Renal pelvis (tissue), 12 donors: ENCODE results near the gene ZSWIM6. TPM values are rescaled to one million over a fixed set of nuclear protein-coding genes. Genes with fewer than 3 reads are reported as not detected.
A peak's percentile ranks its signal among the peaks of the same experiment; 100 is the strongest.

Source experiments
- DNase-seq: peaks from one replicate; pipeline ENCODE4 v3.0.0-alpha.2; 2013
- long read RNA-seq, 16 experiments: transcript quantifications; one replicate each; lab custom pipeline, GENCODE V29; 2026
- polyA plus RNA-seq, 3 donors: library from polyadenylated mRNA; unstranded; fragments of 120-200 nt; gene quantifications; one replicate each; pipeline ENCODE4 v1.2.1, GENCODE V29; 2013; ENCODE audit not compliant: insufficient read length in 3 of 3

The ZSWIM6 gene
- 10 to 100 TPM; 25.5 to 31.7 (median 30.0) TPM for polyA plus RNA-seq
- long read RNA-seq, donor 1, full-length matches to known transcripts = 1 of 1 reads
- long read RNA-seq, donor 1, partial matches to known transcripts = 0 of 1 reads
- long read RNA-seq, donor 1, other reads (novel, unspliced or antisense) = 0 of 1 reads
- long read RNA-seq, donor 2 = 0 reads
- long read RNA-seq, donor 3 = 0 reads
- long read RNA-seq, donor 4, full-length matches to known transcripts = 1 of 10 reads
- long read RNA-seq, donor 4, partial matches to known transcripts = 9 of 10 reads
- long read RNA-seq, donor 4, other reads (novel, unspliced or antisense) = 0 of 10 reads
- long read RNA-seq, donor 5 = 0 reads
- long read RNA-seq, donor 6 = 0 reads
- long read RNA-seq, donor 7, full-length matches to known transcripts = 1 of 8 reads
- long read RNA-seq, donor 7, partial matches to known transcripts = 7 of 8 reads
- long read RNA-seq, donor 7, other reads (novel, unspliced or antisense) = 0 of 8 reads
- long read RNA-seq, donor 8 = 0 reads
- long read RNA-seq, donor 9 = 0 reads
- long read RNA-seq, donor 10 = 0 reads
- long read RNA-seq, donor 11 = 0 reads
- long read RNA-seq, donor 12, full-length matches to known transcripts = 2 of 8 reads
- long read RNA-seq, donor 12, partial matches to known transcripts = 6 of 8 reads
- long read RNA-seq, donor 12, other reads (novel, unspliced or antisense) = 0 of 8 reads
- long read RNA-seq, donor 13, full-length matches to known transcripts = 2 of 7 reads
- long read RNA-seq, donor 13, partial matches to known transcripts = 5 of 7 reads
- long read RNA-seq, donor 13, other reads (novel, unspliced or antisense) = 0 of 7 reads
- long read RNA-seq, donor 14 = 0 reads
- long read RNA-seq, donor 15, full-length matches to known transcripts = 1 of 1 reads
- long read RNA-seq, donor 15, partial matches to known transcripts = 0 of 1 reads
- long read RNA-seq, donor 15, other reads (novel, unspliced or antisense) = 0 of 1 reads
- long read RNA-seq, donor 16 = 0 reads

- peak; percentile 99 for DNase-seq
These were observed at the start of gene ZSWIM6 for GRCh38 chr5:61331407-61332357. TSS of gene ZSWIM6 (plus strand) at chr5:61332258. CDS start at chr5:61332273, 15 bp downstream.

- no peak for DNase-seq
These were observed 48.6 kb upstream of the ZSWIM6 start for GRCh38 chr5:61283471-61283870.

- no peak for DNase-seq
These were observed 46.5 kb upstream of the ZSWIM6 start for GRCh38 chr5:61285531-61285930.

GRCh38 chr5:61286446-61287132 lies 45.5 kb upstream of the ZSWIM6 start:
- no peak for DNase-seq

- DNase-seq = no peak
These were observed 44.6 kb upstream of the ZSWIM6 start for GRCh38 chr5:61287474-61287873.

GRCh38 chr5:61289241-61289640 lies 42.8 kb upstream of the ZSWIM6 start:
- DNase-seq = no peak

- no peak for DNase-seq
These were observed 42.3 kb upstream of the ZSWIM6 start for GRCh38 chr5:61289669-61290306.

GRCh38 chr5:61290791-61291210 lies 41.3 kb upstream of the ZSWIM6 start:
- DNase-seq = no peak

- no peak for DNase-seq
These were observed 39.9 kb upstream of the ZSWIM6 start for GRCh38 chr5:61292062-61292657.

GRCh38 chr5:61293071-61293470 lies 39.0 kb upstream of the ZSWIM6 start:
- no peak for DNase-seq

GRCh38 chr5:61293873-61294272 lies 38.2 kb upstream of the ZSWIM6 start:
- no peak for DNase-seq

- DNase-seq = no peak
These were observed 36.7 kb upstream of the ZSWIM6 start for GRCh38 chr5:61295365-61295764.

GRCh38 chr5:61298066-61298465 lies 34.0 kb upstream of the ZSWIM6 start:
- DNase-seq = no peak

- DNase-seq = no peak
These were observed 33.5 kb upstream of the ZSWIM6 start for GRCh38 chr5:61298580-61298979.

GRCh38 chr5:61299261-61299681 lies 32.8 kb upstream of the ZSWIM6 start:
- no peak for DNase-seq

GRCh38 chr5:61301341-61302199 lies 30.5 kb upstream of the ZSWIM6 start:
- no peak for DNase-seq

GRCh38 chr5:61302200-61302563 lies 29.9 kb upstream of the ZSWIM6 start:
- no peak for DNase-seq

- DNase-seq = no peak
These were observed 28.7 kb upstream of the ZSWIM6 start for GRCh38 chr5:61303346-61303745.
